ES-I3 (cell line): Measurements from ENCODE around the gene PIGQ.

ENCODE experiments used
- H3K36me3 ChIP-seq: 2 replicates; pipeline ENCODE4 v1.6.1; 2013; ENCODE audit warnings: mild to moderate bottlenecking, low read length, control low read depth, moderate library complexity; ENCODE audit not compliant: insufficient read depth
- H3K4me1 ChIP-seq: 2 replicates; pipeline ENCODE4 v1.6.1; 2013; ENCODE audit warnings: mild to moderate bottlenecking, control low read depth, low read length; ENCODE audit not compliant: insufficient read depth
- H3K9ac ChIP-seq: 2 replicates; pipeline ENCODE4 v1.6.1; 2013; ENCODE audit warnings: low read depth, mild to moderate bottlenecking, low read length, moderate library complexity
- H3K9me3 ChIP-seq: 2 replicates; pipeline ENCODE4 v1.6.1; 2013; ENCODE audit warnings: mild to moderate bottlenecking, low read length, moderate library complexity; ENCODE audit not compliant: control insufficient read depth, insufficient read depth

Gene PIGQ

DNA sequence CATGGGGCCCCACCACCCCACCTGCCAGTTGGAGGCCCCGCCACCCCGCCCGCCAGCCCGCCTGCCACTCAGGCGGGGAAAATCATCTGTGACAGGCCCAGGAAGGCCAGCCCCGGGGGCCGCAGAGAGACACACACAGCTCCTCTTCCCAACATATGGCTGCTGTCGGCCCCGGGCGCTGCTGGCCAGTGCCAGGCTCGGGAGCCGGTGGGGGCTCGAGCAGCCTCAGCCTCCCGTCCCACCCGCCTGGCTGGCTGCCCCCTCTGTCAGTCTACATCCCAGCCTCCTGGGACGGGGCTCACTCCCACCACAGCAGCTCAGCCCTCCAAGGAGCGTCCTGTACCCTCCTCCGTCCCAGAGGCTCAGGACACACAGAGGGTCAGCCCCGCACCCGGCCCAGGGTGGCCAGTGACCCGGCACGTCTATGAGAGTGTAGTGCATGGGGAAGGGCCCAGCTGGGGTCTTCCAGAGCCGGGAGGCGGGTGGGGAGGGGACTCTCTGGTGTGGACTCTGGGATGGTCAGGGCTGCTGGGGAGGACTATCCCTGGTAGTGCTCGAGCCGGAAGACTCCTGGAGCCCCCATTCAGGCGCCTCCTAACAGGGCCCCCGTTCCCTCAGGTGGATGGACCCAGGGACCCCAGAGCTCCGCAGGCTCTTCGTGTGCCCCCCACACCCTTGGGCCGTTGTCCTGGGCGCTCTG, 13.1 kb upstream of the PIGQ start:
- no peaks in the 10 kb centered on the region for H3K9me3 ChIP-seq
- no peak overlapping the region for H3K9ac ChIP-seq
- H3K36me3 ChIP-seq: no peaks in the 10 kb centered on the region
- H3K4me1 ChIP-seq: no peaks in the 10 kb centered on the region; the same call in 1 of the 2 replicates

DNA sequence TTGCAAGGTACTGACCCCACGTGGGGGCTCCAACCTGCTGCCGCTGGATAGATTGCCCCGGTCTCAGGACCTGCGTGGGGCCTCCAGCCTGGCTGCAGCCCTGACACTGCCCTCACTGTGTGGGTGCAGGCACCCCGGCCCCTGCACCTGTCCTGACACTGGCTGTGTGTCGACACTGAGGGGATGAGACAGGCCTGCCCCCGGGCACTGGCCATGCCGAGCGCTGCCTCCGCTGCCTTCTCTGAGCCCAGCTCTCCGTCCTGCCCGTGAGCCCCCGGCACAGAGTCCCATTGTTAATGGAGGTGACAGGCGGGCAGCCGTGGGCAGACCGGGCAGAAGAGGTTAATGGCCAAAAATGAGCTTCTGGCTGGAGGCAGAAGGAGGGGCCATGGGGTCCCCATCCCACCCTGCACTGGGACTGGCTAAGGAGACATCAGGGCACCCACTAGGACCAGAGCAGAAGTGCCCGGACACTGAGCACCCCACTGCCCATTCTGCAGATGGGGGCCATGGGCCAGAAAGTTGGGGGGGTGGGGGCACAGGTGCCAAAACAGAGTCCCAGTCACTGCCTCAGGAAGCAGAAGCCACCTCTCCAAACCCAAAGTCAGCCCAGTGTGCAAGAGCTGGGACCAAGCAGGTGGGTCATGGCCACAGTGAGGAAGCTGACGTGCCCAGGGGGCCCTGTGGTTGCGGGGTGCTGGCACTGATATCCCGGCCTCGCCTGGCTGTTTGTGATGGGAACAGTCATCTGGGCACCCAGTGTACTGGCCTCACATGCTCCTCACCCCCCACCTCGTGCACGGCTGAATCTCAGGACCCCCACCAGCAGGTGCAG, 12.1 kb upstream of the PIGQ start:
- Histone ChIP-seq H3K9me3 (no peaks in the 10 kb centered on the region), H3K4me1 (no peaks in the 10 kb centered on the region; the same call in 1 of the 2 replicates), H3K9ac (no peak overlapping the region), H3K36me3 (no peaks in the 10 kb centered on the region)

DNA sequence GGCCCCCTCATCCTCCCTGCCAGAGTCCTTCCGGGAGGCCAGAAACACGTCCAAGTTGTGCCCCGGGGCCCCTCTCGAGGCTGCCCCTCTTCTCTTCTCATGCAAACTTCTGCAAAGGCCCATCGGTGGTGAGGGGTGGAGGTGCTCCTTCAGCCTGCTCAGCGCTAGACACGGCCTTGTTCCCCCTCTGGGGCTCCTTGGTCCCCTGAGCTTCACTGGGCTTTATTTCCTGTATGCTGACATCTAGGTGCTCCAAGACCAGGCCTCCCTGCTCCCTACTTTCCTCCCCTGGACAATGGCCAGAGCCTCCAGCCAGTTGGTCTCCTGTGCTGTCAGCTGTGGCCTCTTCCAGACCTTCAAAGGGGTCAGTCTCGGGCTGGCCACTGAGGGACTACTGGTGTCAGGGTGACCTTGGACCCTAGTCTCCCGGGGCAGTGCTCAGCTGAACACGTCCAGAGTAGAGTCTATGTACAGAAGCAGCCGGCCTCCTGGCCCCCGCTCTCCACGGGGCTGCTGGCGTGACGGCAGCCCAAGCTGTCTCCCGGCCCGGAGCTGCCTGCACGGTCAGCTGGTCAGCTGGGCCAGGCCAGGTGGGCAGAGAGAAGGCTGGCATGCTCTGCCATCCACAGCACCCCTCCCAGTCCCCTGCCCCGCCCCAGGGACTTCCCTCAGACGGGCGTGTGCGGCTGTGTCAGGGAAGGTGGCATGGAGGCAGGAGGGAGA, 11.3 kb upstream of the PIGQ start:
- H3K36me3 ChIP-seq: no peaks in the 10 kb centered on the region
- H3K9me3 ChIP-seq: no peaks in the 10 kb centered on the region
- H3K4me1 ChIP-seq: no peaks in the 10 kb centered on the region; the same call in 1 of the 2 replicates
- no peak overlapping the region for H3K9ac ChIP-seq

DNA sequence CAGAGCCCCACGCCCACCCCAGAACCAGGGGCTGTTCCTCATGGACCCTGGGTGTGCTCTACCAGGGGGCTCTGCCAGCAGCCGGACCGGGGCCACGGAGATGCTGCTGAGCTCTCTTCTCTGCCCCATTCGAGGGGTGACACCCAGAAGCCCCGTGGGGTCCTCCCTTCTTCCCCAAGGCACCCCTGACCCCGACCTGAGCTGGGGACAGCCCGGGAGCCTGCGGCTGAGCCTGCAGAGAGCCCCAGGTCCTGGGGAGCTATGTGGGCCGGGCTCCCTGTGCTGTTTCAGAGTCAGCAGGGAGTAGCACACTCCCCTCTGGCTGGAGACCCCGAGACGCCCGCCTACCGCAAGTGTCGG, 10.8 kb upstream of the PIGQ start:
- Histone ChIP-seq H3K4me1 (no peaks in the 10 kb centered on the region; the same call in 1 of the 2 replicates), H3K9ac (no peak overlapping the region), H3K9me3 (no peaks in the 10 kb centered on the region), H3K36me3 (no peaks in the 10 kb centered on the region)

DNA sequence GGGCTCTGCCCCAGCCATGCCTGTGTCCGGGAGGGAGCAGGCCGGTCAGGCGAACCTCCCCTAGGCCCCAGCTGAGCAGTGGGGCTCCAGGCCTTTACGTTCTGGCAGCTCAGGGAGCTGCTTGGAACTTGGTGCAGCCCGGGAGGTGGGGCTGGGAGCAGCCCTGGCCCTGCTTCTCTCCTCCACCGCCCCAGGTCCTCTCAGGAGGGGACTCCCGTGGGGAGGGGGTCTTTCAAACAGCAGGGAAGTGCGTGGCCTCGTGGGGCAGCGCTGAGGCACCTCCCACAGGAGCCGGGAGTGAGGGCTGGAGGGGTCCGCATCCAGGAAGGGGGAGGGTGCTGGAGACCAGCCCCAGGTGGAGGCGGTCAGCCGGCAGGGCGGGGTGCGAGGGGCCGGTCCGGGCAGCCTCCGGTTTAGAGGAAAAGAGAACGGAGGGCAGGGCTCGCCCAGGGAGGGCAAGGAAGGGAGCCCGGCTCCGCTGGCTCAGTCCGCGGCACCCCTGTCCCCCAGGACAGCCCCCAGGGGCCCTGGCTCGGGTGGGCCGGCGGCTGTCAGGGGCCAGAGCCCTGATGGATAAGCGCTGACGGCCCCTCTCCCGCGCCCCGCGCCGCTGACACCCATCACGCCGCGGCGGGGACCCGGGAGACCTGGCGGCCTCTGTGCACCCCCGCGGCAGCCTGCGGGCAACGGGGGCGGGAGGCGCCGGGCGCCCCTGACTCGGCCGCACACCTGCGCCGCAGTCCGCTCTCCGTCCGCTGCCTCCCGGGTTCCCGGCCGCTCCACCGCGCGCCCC, 10.2 kb upstream of the PIGQ start:
- no peaks in the 10 kb centered on the region; the same call in 1 of the 2 replicates for H3K4me1 ChIP-seq
- H3K9ac ChIP-seq: peak overlapping the region; percentile 36; the same call in 1 of the 2 replicates
- H3K9me3 ChIP-seq: no peaks in the 10 kb centered on the region
- H3K36me3 ChIP-seq: no peaks in the 10 kb centered on the region

DNA sequence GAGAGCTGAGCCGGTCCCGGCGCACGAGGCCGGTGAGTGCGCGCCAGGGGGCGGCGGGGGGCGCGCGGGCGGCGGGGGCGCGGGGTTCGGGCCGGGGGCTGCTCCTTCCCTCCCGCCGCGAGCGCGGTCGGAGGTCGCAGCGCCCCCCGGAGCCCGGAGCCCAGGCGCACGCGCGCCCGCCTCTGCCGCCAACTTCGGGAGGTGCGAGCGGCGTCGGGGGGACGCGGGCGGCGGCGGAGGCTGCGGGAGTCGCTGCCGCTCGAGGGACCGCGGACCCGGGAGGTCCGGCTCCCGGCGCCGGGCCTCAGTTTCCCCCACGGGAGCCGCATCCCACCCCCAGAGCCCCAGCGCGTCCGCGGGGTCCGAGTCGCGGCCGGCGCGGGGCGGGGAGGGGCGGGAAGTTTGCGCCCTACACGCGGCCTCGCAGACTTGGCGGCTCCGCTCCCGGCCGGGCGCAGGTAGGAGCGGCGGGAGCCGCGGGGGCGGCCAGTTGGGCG, 9.5 kb upstream of the PIGQ start, which contains the start of gene PRR35:
TSS of gene PRR35 (plus strand) at position 191 of the 497 bp plus-strand sequence. CDS start 2,901 bp downstream, outside the sequence.
- peak within 1 kb of the TSS; percentile 48; the same call in 1 of the 2 replicates for H3K9ac ChIP-seq
- no peaks in the 10 kb centered on the region for H3K36me3 ChIP-seq
- H3K9me3 ChIP-seq: no peaks in the 10 kb centered on the region
- no peaks in the 10 kb centered on the region; the same call in 1 of the 2 replicates for H3K4me1 ChIP-seq

DNA sequence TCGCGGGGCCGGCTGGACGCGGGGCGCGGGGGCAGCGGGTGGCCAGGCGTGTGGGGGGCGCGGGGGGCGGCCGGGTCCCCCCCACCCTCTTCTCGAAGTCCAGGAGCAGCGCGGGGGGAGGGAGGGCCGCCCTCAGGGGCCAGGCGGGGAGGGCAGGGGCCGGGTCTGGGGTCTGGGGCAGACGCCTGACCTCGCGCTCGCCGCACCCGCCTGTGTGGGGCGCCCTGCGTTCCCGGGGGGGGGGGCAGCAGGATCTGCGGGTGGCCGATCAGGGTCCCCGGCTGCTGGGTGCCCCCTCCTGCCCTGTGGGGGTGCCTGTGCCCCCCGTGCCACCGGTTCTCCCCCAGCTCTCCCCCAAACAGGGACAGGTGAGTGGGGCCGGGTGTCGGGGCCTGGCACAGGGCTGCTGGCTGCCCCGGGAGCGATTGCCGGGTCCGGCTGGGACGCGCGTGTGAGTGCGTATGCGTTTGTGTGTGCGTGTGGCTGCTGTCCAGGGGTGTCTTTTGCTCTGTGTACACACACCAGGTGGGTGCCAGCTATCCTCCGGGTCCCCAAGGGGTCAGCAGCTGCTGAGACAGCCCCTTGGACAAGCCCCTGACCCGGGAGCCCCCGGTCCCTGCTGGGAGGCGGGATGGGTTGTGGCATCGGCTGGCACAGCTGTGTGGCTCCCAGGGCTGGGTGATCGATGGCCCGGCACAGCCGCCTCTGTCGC, 8.9 kb upstream of the PIGQ start:
- no peaks in the 10 kb centered on the region for H3K36me3 ChIP-seq
- H3K9ac ChIP-seq: no peak overlapping the region; the same call in 1 of the 2 replicates
- H3K9me3 ChIP-seq: no peaks in the 10 kb centered on the region
- peaks cover 2% of the 10 kb centered on the region; the same call in 1 of the 2 replicates for H3K4me1 ChIP-seq

DNA sequence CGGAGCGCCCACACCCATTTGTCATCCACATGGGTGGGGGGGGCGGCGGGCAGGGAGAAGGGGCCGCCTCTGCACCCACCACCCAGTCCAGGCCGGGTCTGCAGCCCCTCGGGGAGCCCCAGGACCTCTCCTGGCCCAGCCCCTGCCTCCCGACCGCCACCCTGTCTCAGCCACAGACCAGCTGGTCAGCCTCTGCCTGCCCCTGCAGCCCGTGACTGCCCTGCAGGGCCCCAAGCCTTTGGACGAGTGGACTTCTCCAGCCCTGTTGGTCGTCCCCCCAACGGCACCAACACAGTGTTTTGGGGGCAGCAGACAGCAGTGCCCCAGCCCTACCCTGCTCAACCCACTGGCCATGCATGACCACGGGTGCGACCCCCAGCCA, 8.4 kb upstream of the PIGQ start:
- H3K9me3 ChIP-seq: no peaks in the 10 kb centered on the region
- H3K4me1 ChIP-seq: peaks cover 7% of the 10 kb centered on the region
- no peaks in the 10 kb centered on the region for H3K36me3 ChIP-seq
- H3K9ac ChIP-seq: no peak overlapping the region

DNA sequence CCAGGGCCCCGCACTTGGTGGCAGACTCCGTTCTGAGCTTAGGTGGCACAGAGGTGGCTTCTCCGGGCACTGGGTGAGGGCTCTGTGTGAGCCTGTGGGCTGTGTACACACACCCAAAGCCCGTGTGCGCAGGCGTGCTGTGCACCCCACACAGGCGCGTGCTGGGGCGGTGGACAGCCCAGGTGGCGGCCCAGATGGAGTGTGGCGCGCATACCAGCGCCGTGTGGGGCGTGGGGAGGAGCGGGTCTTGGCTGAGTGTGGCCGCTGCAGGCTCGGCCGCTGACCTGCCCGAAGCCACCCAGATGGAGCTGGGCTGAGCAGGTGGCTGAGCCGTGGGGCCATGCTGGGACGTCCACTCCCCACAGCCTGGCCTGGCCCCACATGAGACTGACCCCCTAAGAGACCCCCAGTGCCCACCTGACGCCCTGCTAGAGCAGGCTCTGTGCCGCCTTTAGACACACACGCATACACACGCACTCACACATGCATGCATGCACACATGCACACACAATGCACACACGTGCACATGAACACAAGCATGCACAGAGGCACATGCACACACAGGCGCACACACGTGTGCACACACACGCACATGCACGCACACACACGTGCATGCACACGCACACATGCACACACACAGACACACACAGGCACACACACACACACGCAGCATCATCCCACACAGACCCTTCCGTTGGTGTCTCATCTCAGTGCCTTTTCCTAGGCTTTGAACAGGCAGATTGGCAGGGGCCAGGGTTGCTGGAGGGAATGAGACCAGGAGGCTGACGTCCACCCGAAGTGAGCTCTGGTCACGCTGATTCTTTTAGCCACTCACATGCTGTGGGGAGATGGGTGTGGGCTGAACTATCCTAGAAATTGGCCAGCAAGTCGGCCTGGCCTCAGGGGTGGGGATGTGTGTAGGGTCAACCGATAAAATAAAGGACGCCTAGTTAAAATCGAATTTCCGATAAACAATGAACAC, 7.5 kb upstream of the PIGQ start:
- peaks cover 10% of the 10 kb centered on the region for H3K4me1 ChIP-seq
- H3K36me3 ChIP-seq: no peaks in the 10 kb centered on the region
- H3K9me3 ChIP-seq: no peaks in the 10 kb centered on the region
- no peak overlapping the region for H3K9ac ChIP-seq

DNA sequence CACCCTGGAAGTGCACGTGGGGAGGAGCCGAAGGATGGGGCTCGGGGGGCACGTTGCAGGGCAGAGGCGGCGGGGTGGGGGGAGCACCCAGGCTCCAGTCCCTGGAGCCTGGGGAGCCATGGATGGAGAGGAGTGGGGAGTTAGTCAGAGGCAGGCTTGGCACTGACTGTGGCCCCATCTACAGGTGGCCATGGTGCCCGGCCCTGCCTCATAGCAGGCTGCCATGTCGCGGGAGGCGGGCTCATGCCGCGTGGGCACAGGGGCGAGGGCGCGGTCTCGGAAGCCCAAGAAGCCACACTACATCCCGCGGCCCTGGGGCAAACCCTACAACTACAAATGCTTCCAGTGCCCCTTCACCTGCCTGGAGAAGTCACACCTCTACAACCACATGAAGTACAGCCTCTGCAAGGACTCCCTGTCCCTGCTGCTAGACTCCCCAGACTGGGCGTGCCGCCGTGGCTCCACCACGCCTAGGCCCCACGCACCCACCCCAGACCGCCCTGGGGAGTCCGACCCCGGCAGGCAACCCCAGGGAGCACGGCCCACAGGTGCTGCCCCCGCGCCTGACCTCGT, 6.6 kb upstream of the PIGQ start:
- H3K9me3 ChIP-seq: no peaks in the 10 kb centered on the region
- no peak overlapping the region for H3K9ac ChIP-seq
- no peaks in the 10 kb centered on the region for H3K36me3 ChIP-seq
- H3K4me1 ChIP-seq: peaks cover 10% of the 10 kb centered on the region

DNA sequence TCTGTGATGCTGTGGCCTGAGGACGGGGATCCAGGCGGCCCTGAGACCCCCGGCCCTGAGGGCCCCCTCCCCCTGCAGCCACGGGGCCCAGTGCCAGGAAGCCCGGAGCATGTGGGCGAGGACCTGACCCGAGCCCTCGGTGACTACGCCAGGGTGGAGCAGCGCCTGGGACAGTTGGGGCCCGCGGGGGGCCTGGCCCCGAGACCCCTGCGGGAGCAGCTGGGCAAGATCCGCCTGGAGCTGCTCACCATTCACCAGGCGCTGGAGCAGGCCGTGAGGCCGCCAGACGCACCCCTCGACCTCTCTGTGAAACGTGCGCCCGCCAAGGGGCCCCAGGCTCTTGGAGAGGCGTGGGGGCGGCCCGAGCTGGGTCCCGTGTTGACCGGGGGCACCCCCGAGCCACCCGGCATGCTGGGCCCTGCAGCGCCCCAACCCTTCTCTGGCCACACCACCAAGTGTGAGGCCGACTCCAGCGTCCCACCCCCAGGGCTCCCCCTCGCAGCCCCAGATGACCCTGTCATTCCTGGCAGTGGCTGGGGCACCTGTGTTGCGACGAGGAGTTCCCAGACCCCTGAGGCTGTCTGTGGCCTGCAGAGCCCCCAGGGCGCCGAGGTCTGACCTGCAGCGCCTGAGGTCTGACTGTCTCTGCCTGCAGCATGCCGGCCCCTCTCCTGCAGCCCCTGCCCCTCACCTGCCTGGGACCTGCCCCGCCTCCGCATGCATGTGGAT, 4.9 kb upstream of the PIGQ start:
- H3K9me3 ChIP-seq: no peaks in the 10 kb centered on the region
- H3K36me3 ChIP-seq: no peaks in the 10 kb centered on the region
- peaks cover 10% of the 10 kb centered on the region for H3K4me1 ChIP-seq
- H3K9ac ChIP-seq: no peak overlapping the region
